Measurements from ENCODE around the gene RPS21. TPM values are rescaled to one million over a fixed set of nuclear protein-coding genes. Genes with fewer than 3 reads are reported as not detected.

RPS21 gene
- total and polyA plus RNA-seq, 2 of the 13 experiments (the other 11 are each of a cell fraction or from before 2014, with no cell fraction given), result 2,647 to 11,063 TPM

- TF ChIP-seq ZNF275 (CRISPR knock-in tag; IDR thresholded peaks at IDR 0.05; ENCODE audit: borderline replicate concordance) (no peak), ZMYM2 (CRISPR knock-in tag; IDR thresholded peaks at IDR 0.05) (no peak), TP53 (CRISPR knock-in tag; conservative IDR thresholded peaks at IDR 0.05) (no peak), ZNF746 (CRISPR knock-in tag; IDR thresholded peaks at IDR 0.05) (0 out of 2 replicates have a peak, but pooled peaks have one; percentile 21), ZSCAN21 (CRISPR knock-in tag; IDR thresholded peaks at IDR 0.05; ENCODE audit: borderline replicate concordance) (0 out of 2 replicates have a peak, but pooled peaks have one; percentile 7), KLF15 (CRISPR knock-in tag; IDR thresholded peaks at IDR 0.05; ENCODE audit: borderline replicate concordance) (0 out of 2 replicates have a peak, but pooled peaks have one; percentile 72), SIX1 (CRISPR knock-in tag; IDR thresholded peaks at IDR 0.05; ENCODE audit: borderline replicate concordance) (peak; percentile 78; the same call in 1 of the 2 replicates), POGK (CRISPR knock-in tag; conservative IDR thresholded peaks at IDR 0.05) (0 out of 2 replicates have a peak, but pooled peaks have one; percentile 5), SIX4 (CRISPR knock-in tag; IDR thresholded peaks at IDR 0.05) (peak; percentile 96), ZNF253 (CRISPR knock-in tag; IDR thresholded peaks at IDR 0.05; ENCODE audit: borderline replicate concordance) (peak; percentile 14; the same call in 1 of the 2 replicates), RAD21 (CRISPR knock-in tag; IDR thresholded peaks at IDR 0.05) (peak; percentile 19; the same call in 1 of the 2 replicates), PATZ1 (CRISPR knock-in tag; IDR thresholded peaks at IDR 0.05) (0 out of 2 replicates have a peak, but pooled peaks have one; percentile 37), ZNF280B (CRISPR knock-in tag; IDR thresholded peaks at IDR 0.05; ENCODE audit: borderline replicate concordance) (0 out of 2 replicates have a peak, but pooled peaks have one; percentile 62)
- TF ChIP-seq, protein P1, sequence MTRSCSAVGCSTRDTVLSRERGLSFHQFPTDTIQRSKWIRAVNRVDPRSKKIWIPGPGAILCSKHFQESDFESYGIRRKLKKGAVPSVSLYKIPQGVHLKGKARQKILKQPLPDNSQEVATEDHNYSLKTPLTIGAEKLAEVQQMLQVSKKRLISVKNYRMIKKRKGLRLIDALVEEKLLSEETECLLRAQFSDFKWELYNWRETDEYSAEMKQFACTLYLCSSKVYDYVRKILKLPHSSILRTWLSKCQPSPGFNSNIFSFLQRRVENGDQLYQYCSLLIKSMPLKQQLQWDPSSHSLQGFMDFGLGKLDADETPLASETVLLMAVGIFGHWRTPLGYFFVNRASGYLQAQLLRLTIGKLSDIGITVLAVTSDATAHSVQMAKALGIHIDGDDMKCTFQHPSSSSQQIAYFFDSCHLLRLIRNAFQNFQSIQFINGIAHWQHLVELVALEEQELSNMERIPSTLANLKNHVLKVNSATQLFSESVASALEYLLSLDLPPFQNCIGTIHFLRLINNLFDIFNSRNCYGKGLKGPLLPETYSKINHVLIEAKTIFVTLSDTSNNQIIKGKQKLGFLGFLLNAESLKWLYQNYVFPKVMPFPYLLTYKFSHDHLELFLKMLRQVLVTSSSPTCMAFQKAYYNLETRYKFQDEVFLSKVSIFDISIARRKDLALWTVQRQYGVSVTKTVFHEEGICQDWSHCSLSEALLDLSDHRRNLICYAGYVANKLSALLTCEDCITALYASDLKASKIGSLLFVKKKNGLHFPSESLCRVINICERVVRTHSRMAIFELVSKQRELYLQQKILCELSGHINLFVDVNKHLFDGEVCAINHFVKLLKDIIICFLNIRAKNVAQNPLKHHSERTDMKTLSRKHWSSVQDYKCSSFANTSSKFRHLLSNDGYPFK (CRISPR knock-in tag; IDR thresholded peaks at IDR 0.05; ENCODE audit: borderline replicate concordance), result 0 out of 2 replicates have a peak, but pooled peaks have one; percentile 33
- TF ChIP-seq, protein P2, sequence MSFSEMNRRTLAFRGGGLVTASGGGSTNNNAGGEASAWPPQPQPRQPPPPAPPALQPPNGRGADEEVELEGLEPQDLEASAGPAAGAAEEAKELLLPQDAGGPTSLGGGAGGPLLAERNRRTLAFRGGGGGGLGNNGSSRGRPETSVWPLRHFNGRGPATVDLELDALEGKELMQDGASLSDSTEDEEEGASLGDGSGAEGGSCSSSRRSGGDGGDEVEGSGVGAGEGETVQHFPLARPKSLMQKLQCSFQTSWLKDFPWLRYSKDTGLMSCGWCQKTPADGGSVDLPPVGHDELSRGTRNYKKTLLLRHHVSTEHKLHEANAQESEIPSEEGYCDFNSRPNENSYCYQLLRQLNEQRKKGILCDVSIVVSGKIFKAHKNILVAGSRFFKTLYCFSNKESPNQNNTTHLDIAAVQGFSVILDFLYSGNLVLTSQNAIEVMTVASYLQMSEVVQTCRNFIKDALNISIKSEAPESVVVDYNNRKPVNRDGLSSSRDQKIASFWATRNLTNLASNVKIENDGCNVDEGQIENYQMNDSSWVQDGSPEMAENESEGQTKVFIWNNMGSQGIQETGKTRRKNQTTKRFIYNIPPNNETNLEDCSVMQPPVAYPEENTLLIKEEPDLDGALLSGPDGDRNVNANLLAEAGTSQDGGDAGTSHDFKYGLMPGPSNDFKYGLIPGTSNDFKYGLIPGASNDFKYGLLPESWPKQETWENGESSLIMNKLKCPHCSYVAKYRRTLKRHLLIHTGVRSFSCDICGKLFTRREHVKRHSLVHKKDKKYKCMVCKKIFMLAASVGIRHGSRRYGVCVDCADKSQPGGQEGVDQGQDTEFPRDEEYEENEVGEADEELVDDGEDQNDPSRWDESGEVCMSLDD (CRISPR knock-in tag; IDR thresholded peaks at IDR 0.05; ENCODE audit: borderline replicate concordance), result no peak
Observed at GRCh38 chr20:62365814-62366369, 21.0 kb upstream of the RPS21 start (continued).

Measured in HepG2 (cell line).